GM18502 (cell line): Measurements from ENCODE around the gene SKA3.

Source experiments
- ATAC-seq: cut with Tn5 transposase; IDR thresholded peaks from one replicate; pipeline ENCODE4 v1.9.1; 2021; ENCODE audit warnings: mild to moderate bottlenecking; ENCODE audit not compliant: unreplicated experiment, poor library complexity

The SKA3 gene

GRCh38 chr13:21118180-21118579 is 58.2 kb downstream of the SKA3 start:
- no peak for ATAC-seq

GRCh38 chr13:21117104-21117809 is 59.1 kb downstream of the SKA3 start:
- no peak for ATAC-seq

- ATAC-seq: no peak
Measured at GRCh38 chr13:21116141-21116540, 60.2 kb downstream of the SKA3 start.

GRCh38 chr13:21115231-21115630 is 61.1 kb downstream of the SKA3 start:
- ATAC-seq: no peak

GRCh38 chr13:21111546-21111945 is 64.8 kb downstream of the SKA3 start:
- no peak for ATAC-seq

GRCh38 chr13:21109168-21109567 is 67.2 kb downstream of the SKA3 start:
- no peak for ATAC-seq

GRCh38 chr13:21106089-21106488 is 70.3 kb downstream of the SKA3 start:
- no peak for ATAC-seq

GRCh38 chr13:21104199-21105019 is 71.9 kb downstream of the SKA3 start:
- no peak for ATAC-seq
